HEK293T (cell line): Measurements from ENCODE around the gene CYFIP1.
"Not testable (repeated sequence)": the region's sequence is repeated elsewhere in the genome, so short reads cannot be mapped to it uniquely, and the experiment has no call there.

Experiments used
- CTCF ChIA-PET: fragments of 350-600 bp; formaldehyde crosslinking; extraction: SDS; loops from one replicate; lab custom pipeline; 2021; ENCODE audit warnings: antibody characterized with exemption, inconsistent platforms; lab: Yijun Ruan, JAX
- POLR2A ChIA-PET: fragments of 350-600 bp; formaldehyde crosslinking; extraction: SDS; loops from one replicate; lab custom pipeline; 2020; ENCODE audit warnings: antibody characterized with exemption, inconsistent platforms; lab: Yijun Ruan, JAX
- DNase-seq: peaks from one replicate; pipeline ENCODE4 v3.0.0; 2012; ENCODE audit warnings: mixed read lengths; ENCODE audit errors: extremely low spot score
- ARNT ChIP-seq: fragments of 450-650 bp; IDR thresholded peaks from 2 replicates; pipeline ENCODE4 v1.6.1; 2017; ENCODE audit warnings: mild to moderate bottlenecking
- BHLHE40 ChIP-seq: fragments of 450-650 bp; IDR thresholded peaks from 2 replicates; pipeline ENCODE4 v1.6.1; 2016; ENCODE audit warnings: mild to moderate bottlenecking, moderate library complexity, borderline replicate concordance
- CTBP1 ChIP-seq: fragments of 450-650 bp; IDR thresholded peaks from 2 replicates; pipeline ENCODE4 v1.6.1; 2016; ENCODE audit warnings: borderline replicate concordance
- ELF4 ChIP-seq: fragments of 450-650 bp; IDR thresholded peaks from 2 replicates; pipeline ENCODE4 v1.6.1; 2017; ENCODE audit warnings: antibody characterized with exemption
- FOXA1 ChIP-seq: fragments of 450-650 bp; IDR thresholded peaks from 2 replicates; pipeline ENCODE4 v1.6.1; 2016; ENCODE audit warnings: mild to moderate bottlenecking
- FOXK2 ChIP-seq: fragments of 450-650 bp; IDR thresholded peaks from 2 replicates; pipeline ENCODE4 v1.6.1; 2016; ENCODE audit warnings: mild to moderate bottlenecking
- FOXM1 ChIP-seq: fragments of 450-650 bp; IDR thresholded peaks from 2 replicates; pipeline ENCODE4 v1.6.1; 2017; ENCODE audit warnings: mild to moderate bottlenecking, borderline replicate concordance
- HDGF ChIP-seq: fragments of 450-650 bp; IDR thresholded peaks from 2 replicates; pipeline ENCODE4 v1.6.1; 2017; ENCODE audit warnings: antibody characterized with exemption, borderline replicate concordance
- L3MBTL2 ChIP-seq: fragments of 450-650 bp; conservative IDR thresholded peaks from 2 replicates; pipeline ENCODE4 v1.6.1; 2016; ENCODE audit warnings: mild to moderate bottlenecking
- LEF1 ChIP-seq: fragments of 450-650 bp; IDR thresholded peaks from 2 replicates; pipeline ENCODE4 v1.6.1; 2017; ENCODE audit warnings: mild to moderate bottlenecking, borderline replicate concordance
- NFRKB ChIP-seq: fragments of 450-650 bp; IDR thresholded peaks from 2 replicates; pipeline ENCODE4 v1.6.1; 2016; ENCODE audit warnings: mild to moderate bottlenecking, moderate library complexity
- PKNOX1 ChIP-seq: fragments of 450-650 bp; IDR thresholded peaks from 2 replicates; pipeline ENCODE4 v1.6.1; 2016
- SP1 ChIP-seq: fragments of 450-650 bp; IDR thresholded peaks from 2 replicates; pipeline ENCODE4 v1.6.1; 2017
- SUZ12 ChIP-seq: fragments of 450-650 bp; IDR thresholded peaks from 2 replicates; pipeline ENCODE4 v1.6.1; 2016; ENCODE audit warnings: mild to moderate bottlenecking
- TARDBP ChIP-seq: fragments of 450-650 bp; IDR thresholded peaks from 2 replicates; pipeline ENCODE4 v1.6.1; 2016
- ZNF384 ChIP-seq: fragments of 450-650 bp; IDR thresholded peaks from 2 replicates; pipeline ENCODE4 v1.6.1; 2016

Gene CYFIP1

GRCh38 chr15:22980189-22981050, at the start of gene CYFIP1:
CYFIP1 (minus strand) TSS chr15:22980368; CDS start chr15:22947285, 33,083 bp downstream.
- peak; percentile 73 for DNase-seq
- ChIA-PET CTCF (no interaction called here), POLR2A (interaction anchor here (1.1 kb wide), 1 partner anchor 59 kb away, joined by 3 read pairs; the partner anchor contains the start of gene TUBGCP5)
- TF ChIP-seq FOXK2, result no peak
- TF ChIP-seq L3MBTL2, result no peak
- TF ChIP-seq HDGF, result no peak
- TF ChIP-seq FOXA1, result no peak
- TF ChIP-seq PKNOX1, result no peak
- no peak for TF ChIP-seq ELF4
- no peak for TF ChIP-seq TARDBP
- TF ChIP-seq NFRKB, result no peak
- TF ChIP-seq SUZ12, result no peak
- TF ChIP-seq SP1, result no peak
- no peak for TF ChIP-seq ZNF384
- TF ChIP-seq CTBP1, result no peak

- no peak for TF ChIP-seq CTBP1
- DNase-seq, result no peak
- ChIA-PET POLR2A (no interaction called here), CTCF (interaction anchor here (2.0 kb wide), 1 partner anchor 10 kb away, joined by 10 read pairs; no protein-coding TSS in a partner anchor)
Measured at GRCh38 chr15:23026218-23026617, 46.0 kb upstream of the CYFIP1 start.

GRCh38 chr15:23022156-23022555, 42.0 kb upstream of the CYFIP1 start:
- CTCF ChIA-PET, result no interaction called here

GRCh38 chr15:23014394-23015000, 34.3 kb upstream of the CYFIP1 start:
- POLR2A ChIA-PET, result no interaction called here
- CTCF ChIA-PET, result no interaction called here
- TF ChIP-seq L3MBTL2 (no peak), FOXA1 (no peak), ELF4 (no peak), PKNOX1 (no peak), ARNT (no peak), ZNF384 (no peak), LEF1 (no peak)
- no peak for DNase-seq

More at GRCh38 chr15:23022156-23022555, 42.0 kb upstream of the CYFIP1 start:
- TF ChIP-seq BHLHE40 (no peak), SP1 (no peak), NFRKB (no peak), FOXM1 (no peak), ARNT (no peak), ZNF384 (no peak), LEF1 (no peak), L3MBTL2 (no peak), SUZ12 (no peak), FOXA1 (no peak), TARDBP (no peak), HDGF (no peak), CTBP1 (no peak), ELF4 (no peak), PKNOX1 (no peak), FOXK2 (no peak)
- POLR2A ChIA-PET, result interaction anchor here (0.9 kb wide), 1 partner anchor 17 kb away, joined by 3 read pairs; the partner anchor contains the start of gene TUBGCP5
- no peak for DNase-seq

DNA sequence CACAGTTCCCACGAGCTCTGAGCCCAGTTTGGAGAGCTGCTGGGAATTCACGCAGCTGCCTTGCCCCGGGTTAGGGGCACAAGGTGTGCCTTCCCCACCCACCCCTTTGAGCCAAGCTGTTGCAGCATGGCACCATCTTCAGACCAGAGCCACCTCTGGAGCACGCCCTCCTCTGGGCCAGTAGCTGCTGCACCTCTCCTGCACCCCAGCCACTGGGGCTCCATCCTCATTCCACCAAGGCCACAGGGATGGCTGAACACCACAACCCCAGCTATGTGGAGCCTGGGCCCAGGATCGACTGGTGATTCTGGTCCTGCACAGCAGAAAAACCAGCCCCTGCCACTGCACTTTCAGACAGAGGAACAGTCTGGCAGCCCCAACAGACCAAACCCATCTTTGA, 33.5 kb upstream of the CYFIP1 start:
- ChIA-PET CTCF (interaction anchor here (1.2 kb wide), 1 partner anchor 22 kb away, joined by 3 read pairs; no protein-coding TSS in a partner anchor), POLR2A (no interaction called here)
- TF ChIP-seq BHLHE40 (no peak), FOXA1 (no peak), L3MBTL2 (no peak)
- DNase-seq, result no peak

- DNase-seq, POLR2A ChIA-PET: not testable (repeated sequence)
- CTCF ChIA-PET, result interaction anchor here (1.2 kb wide), 1 partner anchor 24 kb away, joined by 3 read pairs; no protein-coding TSS in a partner anchor
Measured at GRCh38 chr15:23012616-23013015, 32.4 kb upstream of the CYFIP1 start.

DNA sequence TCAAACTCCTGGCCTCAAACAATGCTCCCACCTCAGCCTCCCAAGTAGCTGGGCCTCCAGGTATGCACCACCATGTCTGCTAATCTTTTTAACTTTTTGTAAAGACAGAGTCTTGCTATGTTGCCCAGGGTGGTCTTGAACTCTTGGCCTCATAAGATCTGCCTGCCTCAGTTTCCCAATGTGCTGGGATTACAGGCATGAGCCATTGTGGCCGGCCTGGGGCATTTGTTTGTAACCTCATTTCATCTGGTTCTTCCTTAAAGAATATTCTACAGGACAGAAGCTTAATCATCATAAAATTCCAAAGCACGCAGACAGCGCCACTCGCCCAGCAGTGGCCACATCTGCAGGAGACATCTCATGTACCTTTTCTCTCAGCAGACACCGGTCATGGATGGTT, 23.6 kb upstream of the CYFIP1 start:
- no peak for DNase-seq
- ChIA-PET POLR2A (no interaction called here), CTCF (no interaction called here)
- TF ChIP-seq FOXM1 (no peak), NFRKB (no peak), L3MBTL2 (no peak)
